ES-I3 (cell line): Measurements from ENCODE around the gene TMEM269.
"Not testable (repeated sequence)": the region's sequence is repeated elsewhere in the genome, so short reads cannot be mapped to it uniquely, and the experiment has no call there.

Source experiments
- H3K36me3 ChIP-seq: 2 replicates; pipeline ENCODE4 v1.6.1; 2013; ENCODE audit warnings: mild to moderate bottlenecking, low read length, control low read depth, moderate library complexity; ENCODE audit not compliant: insufficient read depth
- H3K4me1 ChIP-seq: 2 replicates; pipeline ENCODE4 v1.6.1; 2013; ENCODE audit warnings: mild to moderate bottlenecking, control low read depth, low read length; ENCODE audit not compliant: insufficient read depth
- H3K9ac ChIP-seq: 2 replicates; pipeline ENCODE4 v1.6.1; 2013; ENCODE audit warnings: low read depth, mild to moderate bottlenecking, low read length, moderate library complexity
- H3K9me3 ChIP-seq: 2 replicates; pipeline ENCODE4 v1.6.1; 2013; ENCODE audit warnings: mild to moderate bottlenecking, low read length, moderate library complexity; ENCODE audit not compliant: control insufficient read depth, insufficient read depth

The TMEM269 gene

GRCh38 chr1:42807056-42807668 is 22.4 kb downstream of the TMEM269 start:
- Histone ChIP-seq H3K4me1 (no peaks in the 10 kb centered on the region; the same call in 1 of the 2 replicates), H3K36me3 (no peaks in the 10 kb centered on the region), H3K9me3 (no peaks in the 10 kb centered on the region; the same call in 1 of the 2 replicates), H3K9ac (no peak overlapping the region)

- not testable (repeated sequence) for H3K36me3 ChIP-seq, H3K9ac ChIP-seq, H3K4me1 ChIP-seq, H3K9me3 ChIP-seq
Measured at GRCh38 chr1:42814815-42815214, 30.0 kb downstream of the TMEM269 start.

GRCh38 chr1:42815941-42816584 is 31.3 kb downstream of the TMEM269 start:
- Histone ChIP-seq H3K9me3 (no peaks in the 10 kb centered on the region), H3K4me1 (peaks cover 16% of the 10 kb centered on the region), H3K9ac (peak overlapping the region; percentile 65)

GRCh38 chr1:42816585-42817439 is 32.0 kb downstream of the TMEM269 start, which contains the start of the genes ERMAP and SVBP:
Gene ERMAP, plus strand, starts transcription at chr1:42817122. Its CDS starts 13,327 bp downstream, at chr1:42830449.
Gene SVBP, minus strand, starts transcription at chr1:42817397. Its CDS starts 853 bp downstream, at chr1:42816544.
- H3K36me3 ChIP-seq: 0 out of 2 replicates have a peak, but pooled peaks cover 5% of the 10 kb centered on the region
- H3K4me1 ChIP-seq: peaks cover 16% of the 10 kb centered on the region
- peak within 1 kb of the TSS; percentile 91 for H3K9ac ChIP-seq
- H3K9me3 ChIP-seq: no peaks in the 10 kb centered on the region

More at GRCh38 chr1:42815941-42816584, 31.3 kb downstream of the TMEM269 start:
- 0 out of 2 replicates have a peak, but pooled peaks cover 5% of the 10 kb centered on the region for H3K36me3 ChIP-seq

- Histone ChIP-seq H3K36me3 (0 out of 2 replicates have a peak, but pooled peaks cover 5% of the 10 kb centered on the region), H3K4me1 (peaks cover 16% of the 10 kb centered on the region), H3K9ac (peak overlapping the region; percentile 49; the same call in 1 of the 2 replicates), H3K9me3 (no peaks in the 10 kb centered on the region)
Measured at GRCh38 chr1:42817440-42817767, 32.6 kb downstream of the TMEM269 start.

GRCh38 chr1:42817976-42818375 is 33.2 kb downstream of the TMEM269 start:
- Histone ChIP-seq H3K4me1 (peaks cover 16% of the 10 kb centered on the region), H3K9me3 (no peaks in the 10 kb centered on the region), H3K36me3 (0 out of 2 replicates have a peak, but pooled peaks cover 5% of the 10 kb centered on the region), H3K9ac (peak overlapping the region; percentile 49; the same call in 1 of the 2 replicates)

GRCh38 chr1:42820813-42821212 is 36.0 kb downstream of the TMEM269 start:
- H3K9me3 ChIP-seq: no peaks in the 10 kb centered on the region
- no peak overlapping the region for H3K9ac ChIP-seq
- no peaks in the 10 kb centered on the region for H3K36me3 ChIP-seq
- peaks cover 18% of the 10 kb centered on the region for H3K4me1 ChIP-seq

GRCh38 chr1:42821690-42822089 is 36.9 kb downstream of the TMEM269 start:
- peaks cover 13% of the 10 kb centered on the region for H3K4me1 ChIP-seq
- H3K9ac ChIP-seq: no peak overlapping the region
- H3K9me3 ChIP-seq: no peaks in the 10 kb centered on the region
- no peaks in the 10 kb centered on the region for H3K36me3 ChIP-seq

GRCh38 chr1:42822800-42823392 is 38.1 kb downstream of the TMEM269 start:
- peaks cover 10% of the 10 kb centered on the region; the same call in 1 of the 2 replicates for H3K4me1 ChIP-seq

GRCh38 chr1:42824481-42825035 is 39.8 kb downstream of the TMEM269 start:
- Histone ChIP-seq H3K9me3 (no peaks in the 10 kb centered on the region), H3K4me1 (peaks cover 10% of the 10 kb centered on the region; the same call in 1 of the 2 replicates), H3K9ac (no peak overlapping the region), H3K36me3 (no peaks in the 10 kb centered on the region)

More at GRCh38 chr1:42822800-42823392, 38.1 kb downstream of the TMEM269 start:
- Histone ChIP-seq H3K9ac (no peak overlapping the region), H3K36me3 (no peaks in the 10 kb centered on the region), H3K9me3 (no peaks in the 10 kb centered on the region)

GRCh38 chr1:42825036-42825851 is 40.5 kb downstream of the TMEM269 start:
- Histone ChIP-seq H3K4me1 (peaks cover 10% of the 10 kb centered on the region; the same call in 1 of the 2 replicates), H3K9ac (no peak overlapping the region), H3K36me3 (no peaks in the 10 kb centered on the region), H3K9me3 (no peaks in the 10 kb centered on the region)

- Histone ChIP-seq H3K9ac (no peak overlapping the region), H3K36me3 (no peaks in the 10 kb centered on the region), H3K4me1 (no peaks in the 10 kb centered on the region), H3K9me3 (no peaks in the 10 kb centered on the region)
Measured at GRCh38 chr1:42830631-42831030, 45.8 kb downstream of the TMEM269 start.

GRCh38 chr1:42831273-42831672 is 46.5 kb downstream of the TMEM269 start:
- H3K4me1 ChIP-seq: no peaks in the 10 kb centered on the region
- H3K9me3 ChIP-seq: no peaks in the 10 kb centered on the region
- no peaks in the 10 kb centered on the region for H3K36me3 ChIP-seq
- H3K9ac ChIP-seq: no peak overlapping the region
